SK-N-SH (cell line): Measurements from ENCODE around the gene HSPA5.

ENCODE experiments used
- CTCF ChIP-seq: fragments of 200-600 bp; sonication (generic); IDR thresholded peaks from 2 replicates; pipeline ENCODE4 v1.6.1; 2017; ENCODE audit warnings: antibody characterized with exemption, mild to moderate bottlenecking, moderate library complexity
- ELF1 ChIP-seq: IDR thresholded peaks from 2 replicates; pipeline ENCODE4 v1.4.0; 2012
- EP300 ChIP-seq, 2 experiments: IDR thresholded peaks; 2 replicates each; pipeline versions ENCODE4 v1.4.0 to v1.6.1; 2012; ENCODE audit warnings: borderline replicate concordance in 1 of 2, low read depth in 1 of 2, low read length in 1 of 2
- EZH2phosphoT487 ChIP-seq: fragments of 200-600 bp; sonication (generic); IDR thresholded peaks from 2 replicates; pipeline ENCODE4 v1.6.1; 2017; ENCODE audit warnings: low read depth, mixed run types, mild to moderate bottlenecking, antibody characterized with exemption, moderate library complexity, borderline replicate concordance
- MAX ChIP-seq: IDR thresholded peaks from 2 replicates; pipeline ENCODE4 v1.4.0; 2012; ENCODE audit warnings: low read depth
- MXI1 ChIP-seq: IDR thresholded peaks from 2 replicates; pipeline ENCODE4 v1.6.1; 2012; ENCODE audit warnings: mild to moderate bottlenecking, low read depth, low read length, improper control_type of control experiment
- NFIC ChIP-seq: IDR thresholded peaks from 2 replicates; pipeline ENCODE4 v1.4.0; 2012; ENCODE audit warnings: borderline replicate concordance
- SMC3 ChIP-seq: IDR thresholded peaks from 2 replicates; pipeline ENCODE4 v1.6.1; 2012; ENCODE audit warnings: low read depth, low read length, improper control_type of control experiment

GRCh38 chr9:125268394-125269013, 27.4 kb upstream of the HSPA5 start:
- no peak for TF ChIP-seq CTCF
- TF ChIP-seq EZH2phosphoT487: no peak
- no peak for TF ChIP-seq MAX
- TF ChIP-seq NFIC: no peak
- TF ChIP-seq EP300 (IDR thresholded peaks at IDR 0.05; ENCODE audit: borderline replicate concordance in 1 of 2, low read depth in 1 of 2, low read length in 1 of 2): no peak
- TF ChIP-seq ELF1: no peak
- TF ChIP-seq SMC3: no peak
- no peak for TF ChIP-seq MXI1
